K562 (cell line): Measurements from ENCODE around the gene TSPAN14. TPM values are rescaled to one million over a fixed set of nuclear protein-coding genes. Genes with fewer than 3 reads are reported as not detected.

Experiments
- CHD2 ChIP-seq: IDR thresholded peaks from 2 replicates; pipeline ENCODE4 v1.6.1; 2011; ENCODE audit warnings: low read depth, low read length
- DNMT1 ChIP-seq: fragments of 450-650 bp; IDR thresholded peaks from 2 replicates; pipeline ENCODE4 v1.6.1; 2016; ENCODE audit warnings: antibody characterized with exemption, mild to moderate bottlenecking
- MECOM ChIP-seq: fragments of 250-450 bp; sonication (Bioruptor Pico); IDR thresholded peaks from 2 replicates; pipeline ENCODE4 v1.8.0; 2022; ENCODE audit warnings: inconsistent platforms
- MEF2D ChIP-seq: conservative IDR thresholded peaks from 2 replicates; pipeline ENCODE4 v1.6.1; 2016; ENCODE audit warnings: low read depth, missing genetic modification characterization, missing compliant biosample characterization
- PYGO2 ChIP-seq: fragments of 450-650 bp; IDR thresholded peaks from 2 replicates; pipeline ENCODE4 v1.6.1; 2016; ENCODE audit warnings: mild to moderate bottlenecking, missing genetic modification characterization, moderate library complexity, missing compliant biosample characterization
- RBFOX2 ChIP-seq: fragments of 200-400 bp; formaldehyde crosslinking; IDR thresholded peaks from 2 replicates; pipeline ENCODE4 v1.6.1; 2017; ENCODE audit warnings: low read depth, mild to moderate bottlenecking, low read length, moderate library complexity
- RERE ChIP-seq: sonication (generic); formaldehyde crosslinking; IDR thresholded peaks from 2 replicates; pipeline ENCODE4 v1.8.0; 2023; ENCODE audit warnings: missing genetic modification reagents, mild to moderate bottlenecking, borderline replicate concordance
- SP1 ChIP-seq: sonication (generic); formaldehyde crosslinking; IDR thresholded peaks from 2 replicates; pipeline ENCODE4 v1.8.1; 2022; ENCODE audit warnings: mild to moderate bottlenecking, missing genetic modification reagents
- TEAD1 ChIP-seq, 2 experiments: fragments of 450-650 bp in 1 of 2; sonication (generic) in 1 of 2; formaldehyde crosslinking; IDR thresholded peaks; 2 replicates each; pipeline versions ENCODE4 v1.4.0 to v1.8.0; 2020 to 2022; ENCODE audit warnings: mild to moderate bottlenecking in 2 of 2, missing genetic modification reagents in 1 of 2
- ZNF324 ChIP-seq: fragments of 250-450 bp; sonication (Bioruptor Pico); IDR thresholded peaks from 2 replicates; pipeline ENCODE4 v1.4.0; 2020; ENCODE audit warnings: mild to moderate bottlenecking
- polyA plus RNA-seq, 8 experiments: library from polyadenylated mRNA; depleted of rRNA in 4 of 8; stranded (reverse) in 5 of 8; unstranded in 3 of 8; fragments of >200 nt; fragmentation: Nextera tagmentation in 2 of 8; fragmentation: Illumina TruSeq in 1 of 8; extraction: Ambion mirVana in 2 of 8; extraction: Trizol in 1 of 8; gene quantifications; 2 replicates each; pipeline versions ENCODE4 v1.2.1 to v1.2.3, GENCODE V29; 2011 to 2014; ENCODE audit warnings: inconsistent platforms in 1 of 8, missing spikeins in 1 of 8
- total RNA-seq, 7 experiments: library from RNA; depleted of rRNA in 6 of 7; stranded (reverse); fragments of >200 nt in 6 of 7; fragmentation: Illumina TruSeq in 2 of 7; extraction: Trizol in 2 of 7; gene quantifications; 2 replicates each; pipeline versions ENCODE4 v1.2.1 to v1.2.3, GENCODE V29; 2011 to 2021; ENCODE audit warnings: low replicate concordance in 1 of 7
- TF ChIP-seq, protein P1 (sequence below): IDR thresholded peaks from 2 replicates; pipeline ENCODE4 v1.6.1; 2012; ENCODE audit warnings: low read depth, low read length, improper control_type of control experiment, borderline replicate concordance
- TF ChIP-seq, protein P2 (sequence below): fragments of 450-650 bp; IDR thresholded peaks from 2 replicates; pipeline ENCODE4 v1.7.0; 2016; ENCODE audit warnings: borderline replicate concordance
- TF ChIP-seq, protein P3 (sequence below): fragments of 250-450 bp; sonication (Bioruptor Pico); IDR thresholded peaks from 2 replicates; pipeline ENCODE4 v1.4.0; 2020; ENCODE audit warnings: mild to moderate bottlenecking, moderate library complexity

TSPAN14 gene
- total and polyA plus RNA-seq, 9 of the 15 experiments (the other 6 are each of a cell fraction or from before 2014, with no cell fraction given) = 5.8 to 92.9 (median 23.3) TPM

GRCh38 chr10:80535671-80536360 is 81.7 kb downstream of the TSPAN14 start (continued):
- TF ChIP-seq RERE (CRISPR knock-in tag) = no peak
- TF ChIP-seq, protein P1, sequence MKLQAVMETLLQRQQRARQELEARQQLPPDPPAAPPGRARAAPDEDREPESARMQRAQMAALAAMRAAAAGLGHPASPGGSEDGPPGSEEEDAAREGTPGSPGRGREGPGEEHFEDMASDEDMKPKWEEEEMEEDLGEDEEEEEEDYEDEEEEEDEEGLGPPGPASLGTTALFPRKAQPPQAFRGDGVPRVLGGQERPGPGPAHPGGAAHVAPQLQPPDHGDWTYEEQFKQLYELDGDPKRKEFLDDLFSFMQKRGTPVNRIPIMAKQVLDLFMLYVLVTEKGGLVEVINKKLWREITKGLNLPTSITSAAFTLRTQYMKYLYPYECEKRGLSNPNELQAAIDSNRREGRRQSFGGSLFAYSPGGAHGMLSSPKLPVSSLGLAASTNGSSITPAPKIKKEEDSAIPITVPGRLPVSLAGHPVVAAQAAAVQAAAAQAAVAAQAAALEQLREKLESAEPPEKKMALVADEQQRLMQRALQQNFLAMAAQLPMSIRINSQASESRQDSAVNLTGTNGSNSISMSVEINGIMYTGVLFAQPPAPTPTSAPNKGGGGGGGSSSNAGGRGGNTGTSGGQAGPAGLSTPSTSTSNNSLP = no peak
- TF ChIP-seq, protein P2, sequence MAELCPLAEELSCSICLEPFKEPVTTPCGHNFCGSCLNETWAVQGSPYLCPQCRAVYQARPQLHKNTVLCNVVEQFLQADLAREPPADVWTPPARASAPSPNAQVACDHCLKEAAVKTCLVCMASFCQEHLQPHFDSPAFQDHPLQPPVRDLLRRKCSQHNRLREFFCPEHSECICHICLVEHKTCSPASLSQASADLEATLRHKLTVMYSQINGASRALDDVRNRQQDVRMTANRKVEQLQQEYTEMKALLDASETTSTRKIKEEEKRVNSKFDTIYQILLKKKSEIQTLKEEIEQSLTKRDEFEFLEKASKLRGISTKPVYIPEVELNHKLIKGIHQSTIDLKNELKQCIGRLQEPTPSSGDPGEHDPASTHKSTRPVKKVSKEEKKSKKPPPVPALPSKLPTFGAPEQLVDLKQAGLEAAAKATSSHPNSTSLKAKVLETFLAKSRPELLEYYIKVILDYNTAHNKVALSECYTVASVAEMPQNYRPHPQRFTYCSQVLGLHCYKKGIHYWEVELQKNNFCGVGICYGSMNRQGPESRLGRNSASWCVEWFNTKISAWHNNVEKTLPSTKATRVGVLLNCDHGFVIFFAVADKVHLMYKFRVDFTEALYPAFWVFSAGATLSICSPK = no peak
- no peak for TF ChIP-seq DNMT1
- TF ChIP-seq MECOM (CRISPR knock-in tag) = 0 out of 2 replicates have a peak, but pooled peaks have one; percentile 60
- no peak for TF ChIP-seq CHD2
- peak in 1 of 2 experiments; percentile 11; a peak in 1 of 4 replicates for TF ChIP-seq TEAD1 (CRISPR knock-in tag; IDR thresholded peaks at IDR 0.05)
- peak; percentile 76 for TF ChIP-seq RBFOX2
- TF ChIP-seq, protein P3, sequence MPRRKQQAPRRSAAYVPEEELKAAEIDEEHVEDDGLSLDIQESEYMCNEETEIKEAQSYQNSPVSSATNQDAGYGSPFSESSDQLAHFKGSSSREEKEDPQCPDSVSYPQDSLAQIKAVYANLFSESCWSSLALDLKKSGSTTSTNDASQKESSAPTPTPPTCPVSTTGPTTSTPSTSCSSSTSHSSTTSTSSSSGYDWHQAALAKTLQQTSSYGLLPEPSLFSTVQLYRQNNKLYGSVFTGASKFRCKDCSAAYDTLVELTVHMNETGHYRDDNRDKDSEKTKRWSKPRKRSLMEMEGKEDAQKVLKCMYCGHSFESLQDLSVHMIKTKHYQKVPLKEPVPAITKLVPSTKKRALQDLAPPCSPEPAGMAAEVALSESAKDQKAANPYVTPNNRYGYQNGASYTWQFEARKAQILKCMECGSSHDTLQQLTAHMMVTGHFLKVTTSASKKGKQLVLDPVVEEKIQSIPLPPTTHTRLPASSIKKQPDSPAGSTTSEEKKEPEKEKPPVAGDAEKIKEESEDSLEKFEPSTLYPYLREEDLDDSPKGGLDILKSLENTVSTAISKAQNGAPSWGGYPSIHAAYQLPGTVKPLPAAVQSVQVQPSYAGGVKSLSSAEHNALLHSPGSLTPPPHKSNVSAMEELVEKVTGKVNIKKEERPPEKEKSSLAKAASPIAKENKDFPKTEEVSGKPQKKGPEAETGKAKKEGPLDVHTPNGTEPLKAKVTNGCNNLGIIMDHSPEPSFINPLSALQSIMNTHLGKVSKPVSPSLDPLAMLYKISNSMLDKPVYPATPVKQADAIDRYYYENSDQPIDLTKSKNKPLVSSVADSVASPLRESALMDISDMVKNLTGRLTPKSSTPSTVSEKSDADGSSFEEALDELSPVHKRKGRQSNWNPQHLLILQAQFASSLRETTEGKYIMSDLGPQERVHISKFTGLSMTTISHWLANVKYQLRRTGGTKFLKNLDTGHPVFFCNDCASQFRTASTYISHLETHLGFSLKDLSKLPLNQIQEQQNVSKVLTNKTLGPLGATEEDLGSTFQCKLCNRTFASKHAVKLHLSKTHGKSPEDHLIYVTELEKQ (CRISPR knock-in tag) = no peak
- TF ChIP-seq MEF2D (tag) = no peak
- no peak for TF ChIP-seq PYGO2 (tag)
- TF ChIP-seq SP1 (CRISPR knock-in tag) = no peak
- no peak for TF ChIP-seq ZNF324
